Keratinocyte (primary cell): Measurements from ENCODE around the gene SPTSSA. TPM values are rescaled to one million over a fixed set of nuclear protein-coding genes. Genes with fewer than 3 reads are reported as not detected.

Source experiments
- DNase-seq: peaks from one replicate; pipeline ENCODE4 v3.0.0-alpha.2; 2011; ENCODE audit warnings: low read depth, missing footprints, low spot score
- FAIRE-seq: peaks from 2 replicates; lab custom pipeline; 2011; peaks lifted over from hg19 to GRCh38; lab: Jason Lieb, UNC
- H2AFZ ChIP-seq: 2 replicates; pipeline ENCODE4 v1.6.0; 2012; ENCODE audit warnings: low read length, control low read depth, inconsistent platforms; ENCODE audit not compliant: control insufficient read depth
- H3K27ac ChIP-seq: 2 replicates; pipeline ENCODE4 v1.5.1; 2011; ENCODE audit warnings: low read length; ENCODE audit not compliant: control insufficient read depth, insufficient read depth
- H3K27me3 ChIP-seq: 3 replicates; pipeline ENCODE4 v1.6.0; 2011; ENCODE audit warnings: low read length; ENCODE audit not compliant: control insufficient read depth, insufficient read depth; ENCODE audit errors: extremely low read depth
- H3K36me3 ChIP-seq, 2 experiments: 2 replicates in 1 of 2; 3 replicates in 1 of 2; pipeline ENCODE4 v1.5.1; 2011; ENCODE audit warnings: low read length in 2 of 2, mild to moderate bottlenecking in 1 of 2; ENCODE audit not compliant: control insufficient read depth in 2 of 2, insufficient read depth in 2 of 2; ENCODE audit errors: extremely low read depth in 1 of 2
- H3K4me1 ChIP-seq: 3 replicates; pipeline ENCODE4 v1.5.1; 2011; ENCODE audit warnings: low read length; ENCODE audit not compliant: control insufficient read depth, insufficient read depth; ENCODE audit errors: extremely low read depth
- H3K4me2 ChIP-seq: 3 replicates; pipeline ENCODE4 v1.6.0; 2011; ENCODE audit warnings: low read depth, low read length; ENCODE audit not compliant: control insufficient read depth, insufficient read depth; ENCODE audit errors: extremely low read depth
- H3K4me3 ChIP-seq, 3 experiments: fragments of 200-600 bp in 1 of 3; sonication (generic) in 1 of 3; 2 replicates in 2 of 3; 3 replicates in 1 of 3; pipeline ENCODE4 v1.5.1; 2011 to 2016; ENCODE audit warnings: low read length in 3 of 3, mild to moderate bottlenecking in 3 of 3, control low read depth in 2 of 3, inconsistent platforms in 1 of 3, low read depth in 1 of 3, mixed read lengths in 1 of 3, mixed run types in 1 of 3, moderate library complexity in 1 of 3; ENCODE audit not compliant: control insufficient read depth in 2 of 3, insufficient read depth in 2 of 3; ENCODE audit errors: extremely low read depth in 1 of 3
- H3K79me2 ChIP-seq: 2 replicates; pipeline ENCODE4 v1.6.0; 2012; ENCODE audit warnings: low read length; ENCODE audit not compliant: control insufficient read depth, insufficient read depth
- H3K9ac ChIP-seq: 3 replicates; pipeline ENCODE4 v1.6.0; 2011; ENCODE audit warnings: low read length; ENCODE audit not compliant: control insufficient read depth, insufficient read depth; ENCODE audit errors: extremely low read depth
- H3K9me1 ChIP-seq: 3 replicates; pipeline ENCODE4 v1.6.0; 2011; ENCODE audit warnings: low read length; ENCODE audit not compliant: control insufficient read depth, insufficient read depth; ENCODE audit errors: extremely low read depth
- H3K9me3 ChIP-seq: 2 replicates; pipeline ENCODE4 v1.5.1; 2012; ENCODE audit warnings: low read depth, low read length; ENCODE audit not compliant: control insufficient read depth
- H4K20me1 ChIP-seq: 3 replicates; pipeline ENCODE4 v1.6.0; 2011; ENCODE audit warnings: low read length; ENCODE audit not compliant: control insufficient read depth, insufficient read depth; ENCODE audit errors: extremely low read depth
- CTCF ChIP-seq, 3 experiments: IDR thresholded peaks in 1 of 3; conservative IDR thresholded peaks in 1 of 3; optimal IDR thresholded peaks in 1 of 3; 2 replicates in 2 of 3; 3 replicates in 1 of 3; pipeline versions ENCODE3 to v1.5.1; 2011; ENCODE audit warnings: low read length in 3 of 3, mild to moderate bottlenecking in 3 of 3, moderate library complexity in 2 of 3, control low read depth in 1 of 3, inconsistent platforms in 1 of 3; ENCODE audit not compliant: insufficient read depth in 2 of 3; ENCODE audit errors: extremely low read depth in 1 of 3
- EZH2 ChIP-seq: IDR thresholded peaks from one replicate; pipeline ENCODE4 v1.6.1; 2012; ENCODE audit warnings: inconsistent platforms, mild to moderate bottlenecking, low read length, moderate library complexity
- dilution Hi-C: fragments of 300-500 bp; cut with MboI; formaldehyde crosslinking; loops from one replicate; pipeline ENCODE4 v1.7.0; 2020; ENCODE audit warnings: low sequenced_read_pairs; ENCODE audit not compliant: extremely low pct_ligation_motif_present
- polyA plus RNA-seq, 5 experiments: library from polyadenylated mRNA; depleted of rRNA in 3 of 5; stranded (reverse) in 3 of 5; stranded (forward) in 1 of 5; unstranded in 1 of 5; fragments of >200 nt; gene quantifications; 1 replicate in 1 of 5; 2 replicates in 3 of 5; 3 replicates in 1 of 5; pipeline versions ENCODE4 v1.2.1 to v1.2.3, GENCODE V29; 2011 to 2012; ENCODE audit warnings: missing spikeins in 2 of 5, low read depth in 1 of 5, low replicate concordance in 1 of 5

The SPTSSA gene
- polyA plus RNA-seq, 1 donor (not counting 4 experiments of a cell fraction or from before 2014, with no cell fraction given), result 43.9 TPM

- Histone ChIP-seq H3K9ac (no peak overlapping the region), H3K27ac (no peak overlapping the region), H3K9me3 (no peaks in the 10 kb centered on the region), H3K4me3 (no peak overlapping the region), H4K20me1 (no peaks in the 10 kb centered on the region), H3K4me1 (no peaks in the 10 kb centered on the region), H3K4me2 (no peak overlapping the region), H3K79me2 (no peaks in the 10 kb centered on the region), H3K9me1 (no peaks in the 10 kb centered on the region), H3K36me3 (no peaks in the 10 kb centered on the region), H3K27me3 (no peaks in the 10 kb centered on the region), H2AFZ (no peak overlapping the region)
- dilution Hi-C loops, result no loop called here
- DNase-seq (no peak), FAIRE-seq (no peak)
- TF ChIP-seq EZH2 (no peak), CTCF (optimal IDR thresholded peaks at IDR 0.05 in 1 of 3, IDR thresholded peaks at IDR 0.05 in 1 of 3, conservative IDR thresholded peaks at IDR 0.05 in 1 of 3; ENCODE audit: extremely low read depth in 1 of 3, insufficient read depth in 2 of 3, low read length in 3 of 3) (no peak)
Observed at GRCh38 chr14:34403646-34404045, 58.4 kb downstream of the SPTSSA start.

GRCh38 chr14:34398024-34398423, 64.0 kb downstream of the SPTSSA start:
- Histone ChIP-seq H3K4me2 (no peak overlapping the region), H3K9me3 (no peaks in the 10 kb centered on the region), H3K27ac (no peak overlapping the region), H3K36me3 (no peaks in the 10 kb centered on the region), H3K4me3 (no peak overlapping the region), H3K79me2 (no peaks in the 10 kb centered on the region), H3K9ac (no peak overlapping the region), H3K27me3 (no peaks in the 10 kb centered on the region), H3K4me1 (no peaks in the 10 kb centered on the region), H4K20me1 (no peaks in the 10 kb centered on the region), H3K9me1 (no peaks in the 10 kb centered on the region), H2AFZ (no peak overlapping the region)
- no peak for DNase-seq
- no peak for FAIRE-seq
- dilution Hi-C loops, result no loop called here
- TF ChIP-seq CTCF (optimal IDR thresholded peaks at IDR 0.05 in 1 of 3, IDR thresholded peaks at IDR 0.05 in 1 of 3, conservative IDR thresholded peaks at IDR 0.05 in 1 of 3; ENCODE audit: extremely low read depth in 1 of 3, insufficient read depth in 2 of 3, low read length in 3 of 3), result no peak
- no peak for TF ChIP-seq EZH2
